LNCaP clone FGC (cell line): ENCODE measurements around the gene MLX.

Experiments
- DNase-seq: peaks from one replicate; pipeline ENCODE4 v3.0.0-alpha.2; 2011; ENCODE audit warnings: low read depth
- H3K4me3 ChIP-seq: 2 replicates; pipeline ENCODE4 v1.5.1; 2011; ENCODE audit warnings: mild to moderate bottlenecking, low read depth, low read length, control low read depth
- CTCF ChIP-seq: IDR thresholded peaks from 2 replicates; pipeline ENCODE4 v1.5.1; 2012; ENCODE audit warnings: mild to moderate bottlenecking; ENCODE audit not compliant: control insufficient read depth, insufficient read depth; ENCODE audit errors: extremely low read depth

The MLX gene

DNA sequence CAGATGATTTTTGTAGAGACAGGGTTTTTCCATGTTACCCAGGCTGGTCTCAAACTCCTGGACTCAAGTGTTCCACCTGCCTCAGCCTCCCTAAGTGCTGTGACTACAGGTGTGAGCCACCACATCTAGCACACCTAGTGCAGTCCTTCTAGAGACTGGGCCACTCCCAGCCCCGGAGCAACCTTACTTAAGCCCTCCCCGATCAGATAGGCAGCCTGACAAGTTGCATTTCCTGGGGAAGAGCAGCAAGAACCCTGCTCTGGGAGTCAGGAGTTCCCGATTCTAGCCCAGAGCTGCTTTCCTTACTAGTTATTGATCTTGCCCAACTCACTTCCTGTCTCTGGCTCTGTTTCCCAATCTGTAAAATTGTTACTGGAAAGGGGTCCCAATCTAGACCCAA is 37.8 kb upstream of the MLX start:
- no peak overlapping the region for H3K4me3 ChIP-seq
- TF ChIP-seq CTCF, result no peak
- DNase-seq, result no peak

DNA sequence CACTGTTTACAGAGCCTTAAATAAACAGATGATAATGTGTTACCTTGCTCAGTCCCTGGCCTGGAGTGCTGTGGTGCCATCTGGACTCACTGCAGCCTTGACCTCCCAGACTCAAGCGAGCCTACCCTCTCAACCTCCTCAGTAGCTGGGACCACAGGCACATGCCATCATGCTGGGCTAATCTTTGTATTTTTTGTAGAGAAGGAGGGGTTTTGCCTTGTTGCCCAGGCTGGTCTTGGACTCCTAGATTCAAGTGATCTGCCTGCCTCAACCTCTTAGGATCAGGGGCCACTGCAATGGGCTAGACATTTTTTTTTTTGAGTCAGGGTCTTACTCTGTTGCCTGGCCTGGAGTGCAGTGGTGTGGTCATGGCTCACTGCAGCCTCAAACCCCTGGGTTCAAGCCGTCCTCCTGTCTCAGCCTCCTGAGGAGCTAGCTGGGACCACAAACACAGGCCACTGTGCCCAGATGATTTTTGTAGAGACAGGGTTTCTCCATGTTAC is 35.9 kb upstream of the MLX start:
- DNase-seq, result no peak
- H3K4me3 ChIP-seq, result no peak overlapping the region
- TF ChIP-seq CTCF, result no peak

DNA sequence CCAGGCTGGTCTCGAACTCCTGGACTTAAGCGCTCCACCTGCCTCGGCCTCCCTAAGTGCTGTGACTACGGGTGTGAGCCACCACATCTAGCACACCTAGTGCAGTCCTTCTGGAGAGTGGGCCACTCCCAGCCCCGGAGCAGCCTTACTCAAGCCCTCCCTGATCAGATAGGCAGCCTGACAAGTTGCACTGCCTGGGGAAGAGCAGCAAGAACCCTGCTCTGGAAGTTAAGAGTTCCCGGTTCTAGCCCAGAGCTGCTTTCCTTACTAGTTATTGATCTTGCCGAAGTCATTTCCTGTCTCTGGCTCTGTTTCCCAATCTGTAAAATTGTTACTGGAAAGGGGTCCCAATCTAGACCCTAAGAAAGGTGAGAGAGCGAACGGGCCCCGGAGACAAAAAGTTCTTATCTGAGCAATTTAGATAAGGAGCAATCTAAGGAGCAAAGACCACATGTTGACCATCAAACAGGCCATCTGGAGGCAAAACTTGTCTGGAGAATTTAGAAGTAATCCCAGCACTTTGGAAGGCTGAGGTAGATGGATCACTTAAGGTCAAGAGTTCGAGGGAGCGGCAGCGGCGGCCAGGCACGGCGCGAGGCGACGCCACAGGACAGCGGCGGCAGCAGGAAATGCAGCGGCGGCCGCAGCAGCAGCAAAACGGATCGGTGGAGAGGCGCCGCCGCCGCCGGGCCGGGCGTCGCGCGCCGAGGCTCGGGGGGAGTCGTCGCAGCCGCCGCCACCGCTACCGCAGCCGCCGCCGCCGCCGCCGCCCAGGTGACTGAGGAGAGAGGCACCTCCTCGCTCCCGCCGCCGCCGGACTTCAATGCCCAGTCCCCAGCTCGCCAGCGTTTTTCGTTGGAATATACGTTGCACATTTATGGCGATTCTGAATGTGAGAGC is 35.2 kb upstream of the MLX start:
- H3K4me3 ChIP-seq, result peak overlapping the region; percentile 37; the same call in 1 of the 2 replicates
- no peak for DNase-seq
- peak; percentile 44 for TF ChIP-seq CTCF

DNA sequence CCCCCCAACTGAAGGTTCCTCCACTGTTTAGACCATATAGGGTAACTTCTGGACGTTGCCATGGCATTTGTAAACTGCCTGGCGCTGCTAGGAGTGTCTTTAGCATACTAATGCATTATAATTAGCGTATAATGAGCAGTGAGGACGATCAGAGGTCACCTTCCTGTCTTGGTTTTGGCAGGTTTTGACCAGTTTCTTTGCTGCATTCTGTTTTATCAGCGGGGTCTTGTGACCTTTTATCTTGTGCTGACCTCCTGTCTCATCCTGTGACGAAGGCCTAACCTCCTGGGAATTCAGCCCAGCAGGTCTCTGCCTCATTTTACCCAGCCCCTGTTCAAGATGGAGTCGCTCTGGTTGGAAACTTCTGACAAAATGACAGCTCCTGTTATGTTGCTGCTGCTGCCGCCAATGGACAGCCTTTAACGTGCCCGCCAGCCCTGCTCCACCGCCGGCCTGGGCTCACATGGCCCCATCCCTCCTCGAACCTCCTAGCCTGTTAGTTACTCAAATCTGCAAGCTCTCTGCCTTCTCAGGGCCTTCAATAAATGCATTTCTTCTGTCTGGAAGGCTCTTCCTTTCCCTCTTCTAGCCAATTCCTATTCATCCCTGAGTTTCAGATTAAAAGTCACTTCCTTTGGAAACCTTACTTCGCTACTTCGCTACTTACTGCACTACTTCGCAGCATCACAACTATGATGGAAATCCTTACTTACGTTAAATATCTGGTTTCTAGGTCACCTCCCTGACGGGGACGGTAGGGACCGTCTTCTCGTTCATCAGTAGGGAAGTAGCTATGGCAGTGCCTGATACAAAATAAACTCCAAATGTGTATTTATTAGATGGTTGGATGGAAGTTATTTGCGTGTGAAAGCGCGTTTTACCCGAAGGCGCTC is 31.5 kb upstream of the MLX start:
- no peak for TF ChIP-seq CTCF
- no peak for DNase-seq
- peak overlapping the region; percentile 56 for H3K4me3 ChIP-seq

GRCh38 chr17:42536048-42536371 is 30.9 kb upstream of the MLX start, which contains the start of gene NAGLU:
TSS of gene NAGLU (plus strand) at chr17:42536241. CDS start at chr17:42536273, 32 bp downstream.
- H3K4me3 ChIP-seq, result peak within 1 kb of the TSS; percentile 56
- peak; percentile 56 for DNase-seq
- TF ChIP-seq CTCF, result no peak

GRCh38 chr17:42536372-42537155 is 30.3 kb upstream of the MLX start:
- no peak for DNase-seq
- peak overlapping the region; percentile 56 for H3K4me3 ChIP-seq
- no peak for TF ChIP-seq CTCF
